Suprapubic skin (tissue), 3 donors: ENCODE data around the gene HOXA13.

Source experiments
- EP300 ChIP-seq: sonication (generic); formaldehyde crosslinking; IDR thresholded peaks from one replicate; pipeline ENCODE4 v1.6.1; 2017; ENCODE audit warnings: antibody characterized with exemption
- TF ChIP-seq, protein P1 (sequence below), 2 donors: fragments of 200-600 bp in 1 of 2; fragments of 450-650 bp in 1 of 2; sonication (generic) in 1 of 2; IDR thresholded peaks; one replicate each; pipeline ENCODE4 v1.5.1; 2016 to 2019; ENCODE audit warnings: antibody characterized with exemption in 2 of 2, mild to moderate bottlenecking in 1 of 2, moderate library complexity in 1 of 2

- TF ChIP-seq, protein P1, sequence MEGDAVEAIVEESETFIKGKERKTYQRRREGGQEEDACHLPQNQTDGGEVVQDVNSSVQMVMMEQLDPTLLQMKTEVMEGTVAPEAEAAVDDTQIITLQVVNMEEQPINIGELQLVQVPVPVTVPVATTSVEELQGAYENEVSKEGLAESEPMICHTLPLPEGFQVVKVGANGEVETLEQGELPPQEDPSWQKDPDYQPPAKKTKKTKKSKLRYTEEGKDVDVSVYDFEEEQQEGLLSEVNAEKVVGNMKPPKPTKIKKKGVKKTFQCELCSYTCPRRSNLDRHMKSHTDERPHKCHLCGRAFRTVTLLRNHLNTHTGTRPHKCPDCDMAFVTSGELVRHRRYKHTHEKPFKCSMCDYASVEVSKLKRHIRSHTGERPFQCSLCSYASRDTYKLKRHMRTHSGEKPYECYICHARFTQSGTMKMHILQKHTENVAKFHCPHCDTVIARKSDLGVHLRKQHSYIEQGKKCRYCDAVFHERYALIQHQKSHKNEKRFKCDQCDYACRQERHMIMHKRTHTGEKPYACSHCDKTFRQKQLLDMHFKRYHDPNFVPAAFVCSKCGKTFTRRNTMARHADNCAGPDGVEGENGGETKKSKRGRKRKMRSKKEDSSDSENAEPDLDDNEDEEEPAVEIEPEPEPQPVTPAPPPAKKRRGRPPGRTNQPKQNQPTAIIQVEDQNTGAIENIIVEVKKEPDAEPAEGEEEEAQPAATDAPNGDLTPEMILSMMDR (IDR thresholded peaks at IDR 0.05) = no peak
- TF ChIP-seq EP300 = no peak
Measured at GRCh38 chr7:27169658-27170425, 30.0 kb downstream of the HOXA13 start.
